Measurements from ENCODE around the gene MINDY2. TPM values are rescaled to one million over a fixed set of nuclear protein-coding genes. Genes with fewer than 3 reads are reported as not detected.

Gene MINDY2
- total RNA-seq, 2 experiments from 2014 or later, result 7.5 to 7.7 TPM

DNA sequence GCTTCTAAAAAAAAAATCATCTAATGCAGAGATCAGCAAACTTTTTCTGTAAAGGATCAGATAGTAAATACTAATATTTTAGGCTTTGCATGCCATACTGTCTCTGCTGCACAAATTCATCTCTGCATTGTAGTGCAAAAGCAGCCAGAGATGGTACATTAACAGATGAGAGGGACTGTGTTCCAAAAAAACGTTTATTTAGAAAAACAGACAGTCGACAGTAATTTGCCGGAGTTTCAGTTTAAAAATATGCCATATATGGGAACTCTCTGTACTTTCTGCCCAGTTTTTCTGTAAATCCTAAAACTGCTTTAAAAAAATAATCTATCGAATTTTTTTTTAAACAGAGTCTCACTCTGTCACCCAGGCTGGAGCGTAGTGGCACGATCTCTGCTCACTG is 14.3 kb downstream of the MINDY2 start:
- intact Hi-C loops (cut with DNase I, micrococcal nuclease), result no loop called here
- POLR2A ChIA-PET, result no interaction called here
- H3K27ac ChIP-seq (ENCODE audit: low read depth in 1 of 2, low read length in 2 of 2), result no peak overlapping the region
- CTCF ChIA-PET, result no interaction called here
- H3K4me3 ChIP-seq (ENCODE audit: low read length), result no peak overlapping the region
- no peaks in the 10 kb centered on the region for H3K4me1 ChIP-seq (ENCODE audit: insufficient read depth, low read length)
- H3K4me1 Mint-ChIP-seq (ENCODE audit: low read depth), result peaks cover 10% of the 10 kb centered on the region
- no peak overlapping the region for H3K4me3 Mint-ChIP-seq
- TF ChIP-seq, protein P1, sequence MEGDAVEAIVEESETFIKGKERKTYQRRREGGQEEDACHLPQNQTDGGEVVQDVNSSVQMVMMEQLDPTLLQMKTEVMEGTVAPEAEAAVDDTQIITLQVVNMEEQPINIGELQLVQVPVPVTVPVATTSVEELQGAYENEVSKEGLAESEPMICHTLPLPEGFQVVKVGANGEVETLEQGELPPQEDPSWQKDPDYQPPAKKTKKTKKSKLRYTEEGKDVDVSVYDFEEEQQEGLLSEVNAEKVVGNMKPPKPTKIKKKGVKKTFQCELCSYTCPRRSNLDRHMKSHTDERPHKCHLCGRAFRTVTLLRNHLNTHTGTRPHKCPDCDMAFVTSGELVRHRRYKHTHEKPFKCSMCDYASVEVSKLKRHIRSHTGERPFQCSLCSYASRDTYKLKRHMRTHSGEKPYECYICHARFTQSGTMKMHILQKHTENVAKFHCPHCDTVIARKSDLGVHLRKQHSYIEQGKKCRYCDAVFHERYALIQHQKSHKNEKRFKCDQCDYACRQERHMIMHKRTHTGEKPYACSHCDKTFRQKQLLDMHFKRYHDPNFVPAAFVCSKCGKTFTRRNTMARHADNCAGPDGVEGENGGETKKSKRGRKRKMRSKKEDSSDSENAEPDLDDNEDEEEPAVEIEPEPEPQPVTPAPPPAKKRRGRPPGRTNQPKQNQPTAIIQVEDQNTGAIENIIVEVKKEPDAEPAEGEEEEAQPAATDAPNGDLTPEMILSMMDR (IDR thresholded peaks at IDR 0.05), result no peak
- peaks cover 24% of the 10 kb centered on the region for H3K36me3 Mint-ChIP-seq (ENCODE audit: low read depth)
- H3K27me3 ChIP-seq (ENCODE audit: control insufficient read depth in 1 of 2, insufficient read depth in 2 of 2, low read length in 2 of 2), result no peaks in the 10 kb centered on the region
- ATAC-seq (ENCODE audit: poor library complexity) (no peak), DNase-seq (no peak)
- no peaks in the 10 kb centered on the region for H3K27me3 Mint-ChIP-seq
- H3K36me3 ChIP-seq (ENCODE audit: insufficient read depth, low read length), result peaks cover 5% of the 10 kb centered on the region
- no peaks in the 10 kb centered on the region for H3K9me3 Mint-ChIP-seq
- H3K27ac Mint-ChIP-seq, result no peak overlapping the region
- no peaks in the 10 kb centered on the region for H3K9me3 ChIP-seq (ENCODE audit: control insufficient read depth in 1 of 2, insufficient read depth in 1 of 2, low read length in 2 of 2)

DNA sequence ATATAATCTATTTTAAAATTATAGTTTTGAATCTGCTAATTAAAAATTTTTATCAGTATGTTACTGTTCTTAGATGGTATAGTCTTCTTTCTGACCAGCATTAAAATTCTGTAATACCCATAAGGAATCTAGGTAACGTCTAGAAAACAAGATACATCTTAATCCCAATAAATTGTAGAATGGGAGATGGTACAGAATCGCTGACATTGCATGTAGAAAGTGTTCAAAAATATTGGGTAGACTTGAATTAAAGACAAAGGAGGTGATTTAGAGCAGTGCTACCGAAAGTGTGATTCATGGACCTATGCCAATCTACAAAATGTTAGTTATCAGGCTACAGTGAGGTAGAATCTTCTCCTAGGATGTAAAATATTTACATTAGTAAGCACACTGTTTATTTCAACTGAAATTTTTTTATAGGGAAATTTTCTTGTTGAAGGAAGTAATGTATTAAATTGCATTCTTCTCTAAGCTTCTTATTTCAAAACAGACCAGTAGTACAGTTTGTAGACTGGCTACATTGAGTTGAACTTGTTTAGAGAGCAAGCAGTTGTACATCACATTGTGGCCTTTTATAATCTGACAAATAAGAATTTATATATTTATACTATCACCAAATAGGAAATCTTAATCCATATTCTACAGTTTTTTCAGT is 17.1 kb downstream of the MINDY2 start:
- peaks cover 34% of the 10 kb centered on the region for H3K36me3 Mint-ChIP-seq (ENCODE audit: low read depth)
- H3K36me3 ChIP-seq (ENCODE audit: insufficient read depth, low read length), result peaks cover 5% of the 10 kb centered on the region
- ATAC-seq (ENCODE audit: poor library complexity) (no peak), DNase-seq (no peak)
- CTCF ChIA-PET, result interaction anchor here (1.0 kb wide), 1 partner anchor 18 kb away, joined by 4 read pairs; no protein-coding TSS in a partner anchor
- peaks cover 4% of the 10 kb centered on the region for H3K4me1 Mint-ChIP-seq (ENCODE audit: low read depth)
- H3K27me3 Mint-ChIP-seq, result no peaks in the 10 kb centered on the region
- intact Hi-C loops (cut with DNase I, micrococcal nuclease), result no loop called here
- POLR2A ChIA-PET, result interaction anchor here (0.6 kb wide), 1 partner anchor 500 kb away, joined by 3 read pairs; no protein-coding TSS in a partner anchor
- no peaks in the 10 kb centered on the region for H3K9me3 Mint-ChIP-seq
- TF ChIP-seq, protein P1 (IDR thresholded peaks at IDR 0.05), result no peak
- no peak overlapping the region for H3K27ac ChIP-seq (ENCODE audit: low read depth in 1 of 2, low read length in 2 of 2)
- no peak overlapping the region for H3K4me3 Mint-ChIP-seq
- no peak overlapping the region for H3K4me3 ChIP-seq (ENCODE audit: low read length)
- no peaks in the 10 kb centered on the region for H3K27me3 ChIP-seq (ENCODE audit: control insufficient read depth in 1 of 2, insufficient read depth in 2 of 2, low read length in 2 of 2)
- H3K4me1 ChIP-seq (ENCODE audit: insufficient read depth, low read length), result no peaks in the 10 kb centered on the region
- no peak overlapping the region for H3K27ac Mint-ChIP-seq
- H3K9me3 ChIP-seq (ENCODE audit: control insufficient read depth in 1 of 2, insufficient read depth in 1 of 2, low read length in 2 of 2), result no peaks in the 10 kb centered on the region

DNA sequence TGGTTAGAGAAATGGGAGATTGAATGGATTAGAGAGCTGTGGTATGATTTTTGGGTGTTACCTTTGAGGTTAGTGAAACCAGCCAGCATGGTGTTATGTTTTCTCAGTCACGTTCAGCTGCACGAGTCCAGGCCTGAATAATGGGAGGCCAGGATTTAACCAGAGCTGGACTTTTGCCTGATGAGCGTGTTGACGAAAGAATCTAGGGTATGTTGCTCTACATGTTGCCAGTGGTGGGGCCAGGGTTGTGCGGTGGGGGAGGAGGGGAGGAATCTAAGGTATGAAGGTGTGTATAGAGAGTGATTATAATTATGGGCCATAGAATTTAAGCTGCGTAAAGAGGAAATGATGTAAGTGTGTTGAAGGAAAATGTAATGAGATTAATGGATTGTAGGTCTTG is 22.8 kb downstream of the MINDY2 start:
- intact Hi-C loops (cut with DNase I, micrococcal nuclease), result loop anchor here in 1 of 2 experiments (10.0 kb wide), 1 partner anchor 109 kb away; no protein-coding TSS in a partner anchor
- POLR2A ChIA-PET, result no interaction called here
- Histone ChIP-seq H3K27me3 (ENCODE audit: control insufficient read depth in 1 of 2, insufficient read depth in 2 of 2, low read length in 2 of 2) (no peaks in the 10 kb centered on the region), H3K4me1 (ENCODE audit: insufficient read depth, low read length) (no peaks in the 10 kb centered on the region), H3K27ac (ENCODE audit: low read depth in 1 of 2, low read length in 2 of 2) (no peak overlapping the region), H3K4me3 (ENCODE audit: low read length) (no peak overlapping the region), H3K9me3 (ENCODE audit: control insufficient read depth in 1 of 2, insufficient read depth in 1 of 2, low read length in 2 of 2) (no peaks in the 10 kb centered on the region), H3K36me3 (ENCODE audit: insufficient read depth, low read length) (peaks cover 2% of the 10 kb centered on the region)
- Mint-ChIP-seq H3K27ac (no peak overlapping the region), H3K9me3 (no peaks in the 10 kb centered on the region), H3K4me3 (no peak overlapping the region), H3K4me1 (ENCODE audit: low read depth) (peaks cover 11% of the 10 kb centered on the region), H3K36me3 (ENCODE audit: low read depth) (peaks cover 34% of the 10 kb centered on the region), H3K27me3 (no peaks in the 10 kb centered on the region)
- DNase-seq, result no peak
- TF ChIP-seq, protein P1 (IDR thresholded peaks at IDR 0.05), result no peak
- no peak for ATAC-seq (ENCODE audit: poor library complexity)
- CTCF ChIA-PET, result interaction anchor here (0.7 kb wide), 1 partner anchor 24 kb away, joined by 3 read pairs; no protein-coding TSS in a partner anchor

Measured in CD4-positive, alpha-beta T cell (primary cell).